Measurements from ENCODE around the gene CACNA1S.

Gene CACNA1S

GRCh38 chr1:201139756-201140155 lies 27.5 kb upstream of the CACNA1S start:
- DNase-seq, result no peak

GRCh38 chr1:201139306-201139705 lies 27.1 kb upstream of the CACNA1S start:
- no peak for DNase-seq

GRCh38 chr1:201138311-201138840 lies 26.1 kb upstream of the CACNA1S start:
- DNase-seq, result no peak

GRCh38 chr1:201137579-201138310 lies 25.5 kb upstream of the CACNA1S start:
- DNase-seq, result no peak

- no peak for DNase-seq
These were observed 24.8 kb upstream of the CACNA1S start for GRCh38 chr1:201137024-201137392.

GRCh38 chr1:201136355-201137023 lies 24.3 kb upstream of the CACNA1S start:
- DNase-seq, result no peak

- DNase-seq, result no peak
These were observed 22.2 kb upstream of the CACNA1S start for GRCh38 chr1:201134405-201134804.

- DNase-seq, result no peak
These were observed 19.2 kb upstream of the CACNA1S start for GRCh38 chr1:201131398-201131797.

- no peak for DNase-seq
These were observed 16.7 kb upstream of the CACNA1S start for GRCh38 chr1:201128962-201129361.

- DNase-seq, result no peak
These were observed 16.2 kb upstream of the CACNA1S start for GRCh38 chr1:201128476-201128875.

- DNase-seq, result no peak
These were observed 15.7 kb upstream of the CACNA1S start for GRCh38 chr1:201127755-201128455.

- no peak for DNase-seq
These were observed 14.9 kb upstream of the CACNA1S start, which contains the start of gene ASCL5 for GRCh38 chr1:201126832-201127754. TSS of gene ASCL5 (minus strand) at chr1:201127184. CDS start at chr1:201115372, 11,812 bp downstream.

GRCh38 chr1:201126463-201126831 lies 14.2 kb upstream of the CACNA1S start:
- DNase-seq, result no peak

- no peak for DNase-seq
These were observed 13.6 kb upstream of the CACNA1S start for GRCh38 chr1:201125800-201126199.

GRCh38 chr1:201125019-201125418 lies 12.8 kb upstream of the CACNA1S start:
- no peak for DNase-seq

GRCh38 chr1:201123866-201124265 lies 11.6 kb upstream of the CACNA1S start:
- no peak for DNase-seq

- DNase-seq, result no peak
These were observed 10.2 kb upstream of the CACNA1S start for GRCh38 chr1:201122321-201122957.

- no peak for DNase-seq
These were observed 7.3 kb upstream of the CACNA1S start for GRCh38 chr1:201119206-201120197.

GRCh38 chr1:201116091-201116490 lies 3.9 kb upstream of the CACNA1S start:
- no peak for DNase-seq

GRCh38 chr1:201115390-201115937 lies 3.2 kb upstream of the CACNA1S start:
- no peak for DNase-seq
